ENCODE measurements around the gene LPCAT2. TPM values are rescaled to one million over a fixed set of nuclear protein-coding genes. Genes with fewer than 3 reads are reported as not detected.
A peak's percentile ranks its signal among the peaks of the same experiment; 100 is the strongest.

LPCAT2 gene
- polyA plus RNA-seq, 1 experiment, result 20.6 TPM

DNA sequence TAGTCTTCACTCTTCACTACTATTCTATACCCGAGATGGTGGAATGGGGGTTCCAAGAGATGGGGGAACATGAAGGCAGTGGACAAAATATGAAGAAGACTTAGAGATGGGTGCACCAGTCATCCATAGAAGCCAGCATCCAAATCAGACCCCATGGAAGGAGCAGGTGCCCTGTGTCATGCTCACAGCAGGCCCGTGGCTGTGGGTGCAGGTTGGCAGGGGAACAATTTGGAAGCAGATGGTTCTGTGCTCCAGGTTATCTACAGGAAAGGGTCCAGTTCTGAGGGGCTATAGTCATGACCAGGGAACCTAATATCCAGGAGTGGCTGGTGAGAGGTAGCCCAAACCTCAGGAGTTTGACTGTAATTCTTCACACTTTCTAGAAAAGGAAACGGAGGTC is 9.6 kb upstream of the LPCAT2 start:
- ChIA-PET CTCF (interaction anchor here (7.4 kb wide), 1 partner anchor 34 kb away, joined by 76 read pairs; no protein-coding TSS in a partner anchor), POLR2A (interaction anchor here (0.7 to 4.3 kb wide), 8 partner anchors 7 to 45 kb away, joined by 3 to 59 read pairs (median 10); partner anchors contain the start of gene MMP2)
- no peaks in the 10 kb centered on the region for H3K9me3 ChIP-seq (ENCODE audit: control insufficient read depth, insufficient read depth, low read length)
- no peaks in the 10 kb centered on the region for H3K27me3 ChIP-seq (ENCODE audit: control insufficient read depth, insufficient read depth, low read length)
- peak overlapping the region; percentile 81 for H3K27ac ChIP-seq (ENCODE audit: low read depth, low read length)
- no peak overlapping the region for H3K4me3 ChIP-seq (ENCODE audit: low read depth, low read length)
- TF ChIP-seq, protein P1, sequence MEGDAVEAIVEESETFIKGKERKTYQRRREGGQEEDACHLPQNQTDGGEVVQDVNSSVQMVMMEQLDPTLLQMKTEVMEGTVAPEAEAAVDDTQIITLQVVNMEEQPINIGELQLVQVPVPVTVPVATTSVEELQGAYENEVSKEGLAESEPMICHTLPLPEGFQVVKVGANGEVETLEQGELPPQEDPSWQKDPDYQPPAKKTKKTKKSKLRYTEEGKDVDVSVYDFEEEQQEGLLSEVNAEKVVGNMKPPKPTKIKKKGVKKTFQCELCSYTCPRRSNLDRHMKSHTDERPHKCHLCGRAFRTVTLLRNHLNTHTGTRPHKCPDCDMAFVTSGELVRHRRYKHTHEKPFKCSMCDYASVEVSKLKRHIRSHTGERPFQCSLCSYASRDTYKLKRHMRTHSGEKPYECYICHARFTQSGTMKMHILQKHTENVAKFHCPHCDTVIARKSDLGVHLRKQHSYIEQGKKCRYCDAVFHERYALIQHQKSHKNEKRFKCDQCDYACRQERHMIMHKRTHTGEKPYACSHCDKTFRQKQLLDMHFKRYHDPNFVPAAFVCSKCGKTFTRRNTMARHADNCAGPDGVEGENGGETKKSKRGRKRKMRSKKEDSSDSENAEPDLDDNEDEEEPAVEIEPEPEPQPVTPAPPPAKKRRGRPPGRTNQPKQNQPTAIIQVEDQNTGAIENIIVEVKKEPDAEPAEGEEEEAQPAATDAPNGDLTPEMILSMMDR (IDR thresholded peaks at IDR 0.05; ENCODE audit: low read depth, low read length), result no peak
- no peak for DNase-seq (ENCODE audit: low read depth, low spot score)

DNA sequence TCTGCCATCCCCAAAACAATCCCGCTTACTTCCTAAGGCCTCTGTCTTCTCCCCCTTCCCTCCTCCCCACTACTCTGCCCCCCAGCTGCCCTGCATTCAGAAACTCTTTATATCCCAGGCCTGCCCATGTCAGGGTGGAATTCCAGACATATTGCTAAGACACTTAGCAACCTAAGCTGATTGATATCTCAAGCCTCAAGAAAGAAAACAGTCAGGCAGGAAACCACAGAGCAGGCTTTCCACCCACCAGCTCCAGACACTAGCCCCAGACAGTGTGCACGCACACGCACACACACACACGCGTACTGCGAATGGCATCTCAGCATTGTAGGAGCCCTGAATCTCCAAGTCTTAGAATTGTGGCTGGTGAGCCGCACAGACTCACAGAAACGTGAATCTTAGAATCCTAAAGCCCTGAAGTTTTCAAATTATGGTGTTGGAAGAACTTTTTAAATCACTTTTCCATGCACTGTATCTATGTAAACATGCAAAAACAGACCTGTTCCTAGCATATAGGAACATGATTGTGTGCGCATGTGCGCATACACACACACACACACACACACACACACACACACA is 8.8 kb upstream of the LPCAT2 start:
- CTCF ChIA-PET, result interaction anchor here (0.6 to 7.4 kb wide), 6 partner anchors 13 to 45 kb away, joined by 5 to 76 read pairs (median 18); no protein-coding TSS in a partner anchor
- peak overlapping the region; percentile 86 for H3K27ac ChIP-seq (ENCODE audit: low read depth, low read length)
- H3K9me3 ChIP-seq (ENCODE audit: control insufficient read depth, insufficient read depth, low read length), result no peaks in the 10 kb centered on the region
- TF ChIP-seq, protein P1 (IDR thresholded peaks at IDR 0.05; ENCODE audit: low read depth, low read length), result no peak
- no peaks in the 10 kb centered on the region for H3K27me3 ChIP-seq (ENCODE audit: control insufficient read depth, insufficient read depth, low read length)
- H3K4me3 ChIP-seq (ENCODE audit: low read depth, low read length), result no peak overlapping the region
- peak; percentile 98 for DNase-seq (ENCODE audit: low read depth, low spot score)
- POLR2A ChIA-PET, result interaction anchor here (0.7 to 4.3 kb wide), 7 partner anchors 8 to 375 kb away, joined by 3 to 59 read pairs (median 4); partner anchors contain the start of genes CES5A and MMP2

DNA sequence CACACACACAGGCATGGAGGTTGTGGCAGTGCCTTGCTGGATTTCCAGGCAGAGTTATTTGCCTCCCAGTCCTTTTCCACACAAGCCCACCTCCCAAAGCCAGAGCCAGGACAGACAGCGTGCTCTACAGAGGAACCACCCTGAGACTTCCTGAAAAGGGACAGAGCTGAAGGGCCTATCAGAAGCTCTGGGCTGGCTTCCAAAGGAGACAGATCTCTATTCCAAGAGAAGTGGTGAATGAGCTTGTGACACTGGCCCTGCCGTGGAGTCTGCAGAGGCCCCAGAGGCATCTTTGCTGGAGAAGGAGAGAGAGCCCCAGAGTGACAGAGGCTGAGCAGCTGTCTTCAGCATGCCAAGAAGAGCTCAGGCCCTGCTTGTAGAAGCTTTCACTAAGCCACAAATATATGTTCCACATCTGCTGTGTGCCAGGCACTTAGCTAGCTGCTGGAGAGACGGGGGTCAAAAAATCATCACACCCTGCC is 8.3 kb upstream of the LPCAT2 start:
- Histone ChIP-seq H3K27me3 (ENCODE audit: control insufficient read depth, insufficient read depth, low read length) (no peaks in the 10 kb centered on the region), H3K27ac (ENCODE audit: low read depth, low read length) (peak overlapping the region; percentile 86), H3K4me3 (ENCODE audit: low read depth, low read length) (no peak overlapping the region), H3K9me3 (ENCODE audit: control insufficient read depth, insufficient read depth, low read length) (no peaks in the 10 kb centered on the region)
- ChIA-PET POLR2A (interaction anchor here (0.7 to 4.3 kb wide), 5 partner anchors 8 to 141 kb away, joined by 3 to 59 read pairs (median 28); partner anchors contain the start of gene MMP2), CTCF (interaction anchor here (0.6 to 7.4 kb wide), 10 partner anchors 13 to 201 kb away, joined by 3 to 76 read pairs (median 6); no protein-coding TSS in a partner anchor)
- no peak for DNase-seq (ENCODE audit: low read depth, low spot score)
- TF ChIP-seq, protein P1 (IDR thresholded peaks at IDR 0.05; ENCODE audit: low read depth, low read length), result no peak

DNA sequence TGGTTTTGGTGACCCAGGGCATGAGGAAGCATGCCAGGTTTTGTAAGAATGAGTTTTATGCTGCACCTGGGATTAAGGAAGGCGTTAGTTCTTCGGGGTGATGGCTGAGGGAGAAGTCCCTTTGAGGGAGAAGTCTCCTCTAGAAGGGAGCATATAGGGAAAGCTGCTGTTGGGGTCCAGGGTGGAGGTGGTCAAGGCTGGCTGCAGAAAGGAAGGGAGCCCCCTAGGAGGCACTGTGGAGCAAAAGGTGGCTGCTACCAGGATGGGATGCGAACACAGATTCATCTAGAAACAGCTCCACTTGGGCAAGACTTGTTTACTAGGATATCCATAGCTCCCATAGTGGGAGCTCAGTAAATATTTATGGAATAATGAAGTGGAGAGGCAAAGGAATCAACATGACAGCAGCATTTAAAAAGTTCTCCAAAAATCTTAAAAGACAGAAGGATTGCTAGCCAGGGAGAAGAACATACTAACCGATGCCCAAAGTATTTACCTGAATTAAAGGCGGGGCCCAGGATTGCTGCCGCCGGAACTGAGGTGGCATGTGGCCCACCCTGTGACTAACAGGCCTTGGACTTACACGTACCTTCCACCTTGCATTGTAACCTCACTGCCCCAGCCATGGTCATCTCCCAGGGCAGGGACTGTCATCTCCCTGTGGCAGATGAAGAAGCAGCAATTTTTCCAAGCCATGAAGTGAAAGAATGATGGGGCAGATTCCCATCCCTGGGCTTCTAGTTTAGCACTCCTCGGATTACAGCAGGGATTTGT is 7.1 kb upstream of the LPCAT2 start:
- Histone ChIP-seq H3K4me3 (ENCODE audit: low read depth, low read length) (no peak overlapping the region), H3K9me3 (ENCODE audit: control insufficient read depth, insufficient read depth, low read length) (no peaks in the 10 kb centered on the region), H3K27me3 (ENCODE audit: control insufficient read depth, insufficient read depth, low read length) (no peaks in the 10 kb centered on the region), H3K27ac (ENCODE audit: low read depth, low read length) (no peak overlapping the region)
- ChIA-PET POLR2A (interaction anchor here (0.6 to 4.3 kb wide), 5 partner anchors 13 to 153 kb away, joined by 3 to 59 read pairs (median 28); partner anchors contain the start of gene MMP2), CTCF (interaction anchor here (0.5 to 7.4 kb wide), 25 partner anchors 8 to 331 kb away, joined by 3 to 76 read pairs (median 4); partner anchors contain the start of gene CES1)
- TF ChIP-seq, protein P1 (IDR thresholded peaks at IDR 0.05; ENCODE audit: low read depth, low read length), result peak; percentile 57
- DNase-seq (ENCODE audit: low read depth, low spot score), result no peak

All from AG04450 (cell line).